ENCODE results near the gene GPBAR1. TPM values are rescaled to one million over a fixed set of nuclear protein-coding genes. Genes with fewer than 3 reads are reported as not detected.

The GPBAR1 gene
- total and polyA plus RNA-seq, 4 donors = 0.42 to 2.7 (median 1.8) TPM

GRCh38 chr2:218234521-218234920 is 26.3 kb upstream of the GPBAR1 start:
- H3K27ac ChIP-seq (ENCODE audit: low read depth in 1 of 2, low read length in 2 of 2) = no peak overlapping the region
- H3K9me3 ChIP-seq (ENCODE audit: control insufficient read depth in 4 of 4, low read length in 3 of 4) = no peaks in the 10 kb centered on the region
- no peak overlapping the region for H3K4me3 ChIP-seq (ENCODE audit: low read depth in 1 of 3, low read length in 3 of 3)
- no peak overlapping the region for H3K9ac ChIP-seq (ENCODE audit: low read depth in 1 of 2, low read length in 2 of 2)
- H3K4me1 ChIP-seq (ENCODE audit: control insufficient read depth in 4 of 4, insufficient read depth in 4 of 4, low read length in 3 of 4) = peaks cover 0 to 5% (median 1%) of the 10 kb centered on the region in 4 donors
- H3K27me3 ChIP-seq (ENCODE audit: control insufficient read depth in 4 of 4, insufficient read depth in 4 of 4, low read length in 3 of 4) = no peaks in the 10 kb centered on the region
- no peak for TF ChIP-seq FOXA2 (IDR thresholded peaks at IDR 0.05)
- TF ChIP-seq GABPA (IDR thresholded peaks at IDR 0.05 in 1 of 2, conservative IDR thresholded peaks at IDR 0.05 in 1 of 2) = no peak
- TF ChIP-seq RAD21 (IDR thresholded peaks at IDR 0.05) = no peak
- TF ChIP-seq TAF1 (conservative IDR thresholded peaks at IDR 0.05) = no peak
- TF ChIP-seq SP1 (IDR thresholded peaks at IDR 0.05) = no peak
- TF ChIP-seq, protein P1, sequence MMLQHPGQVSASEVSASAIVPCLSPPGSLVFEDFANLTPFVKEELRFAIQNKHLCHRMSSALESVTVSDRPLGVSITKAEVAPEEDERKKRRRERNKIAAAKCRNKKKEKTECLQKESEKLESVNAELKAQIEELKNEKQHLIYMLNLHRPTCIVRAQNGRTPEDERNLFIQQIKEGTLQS (IDR thresholded peaks at IDR 0.05) = no peak
- no peak for TF ChIP-seq YY1 (IDR thresholded peaks at IDR 0.05)
- no peak for TF ChIP-seq ZBTB33 (IDR thresholded peaks at IDR 0.05)
- no peak for TF ChIP-seq NR2F2 (IDR thresholded peaks at IDR 0.05)
- no peak for TF ChIP-seq RXRA (IDR thresholded peaks at IDR 0.05)
- no peak for TF ChIP-seq JUND (IDR thresholded peaks at IDR 0.05)
- no peak for TF ChIP-seq HNF4G (IDR thresholded peaks at IDR 0.05)
- WGBS = 58% methylated on average over 3 of the region's 3 CpGs
- peaks cover 9 to 50% (median 41%) of the 10 kb centered on the region in 4 donors for H3K36me3 ChIP-seq (ENCODE audit: control insufficient read depth in 4 of 4, insufficient read depth in 3 of 4, low read depth in 1 of 4, low read length in 3 of 4)
- DNase-seq (ENCODE audit: low spot score) = no peak

DNA sequence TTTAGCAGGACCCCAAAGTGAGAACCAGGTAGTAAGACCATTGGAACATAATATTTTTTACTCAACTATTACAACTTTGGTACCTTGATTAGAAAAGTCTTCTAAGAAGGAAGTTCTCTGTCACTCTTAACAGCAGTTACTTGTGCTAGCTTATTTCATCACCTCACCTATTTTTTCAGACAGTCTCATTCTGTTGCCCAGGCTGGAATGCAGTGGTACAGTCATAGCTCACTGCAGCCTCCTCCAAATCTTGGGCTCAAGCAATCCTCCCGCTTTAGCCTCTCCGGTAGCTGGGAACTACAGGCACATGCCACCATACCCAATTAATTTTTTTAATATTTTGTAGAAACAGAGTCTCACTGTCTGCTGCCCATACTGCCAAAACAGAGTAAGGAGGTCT is 25.8 kb upstream of the GPBAR1 start:
- Histone ChIP-seq H3K36me3 (ENCODE audit: control insufficient read depth in 4 of 4, insufficient read depth in 3 of 4, low read depth in 1 of 4, low read length in 3 of 4) (peaks cover 9 to 49% (median 41%) of the 10 kb centered on the region in 4 donors), H3K27ac (ENCODE audit: low read depth in 1 of 2, low read length in 2 of 2) (no peak overlapping the region), H3K4me3 (ENCODE audit: low read depth in 1 of 3, low read length in 3 of 3) (no peak overlapping the region), H3K4me1 (ENCODE audit: control insufficient read depth in 4 of 4, insufficient read depth in 4 of 4, low read length in 3 of 4) (peaks cover 0 to 5% (median 0%) of the 10 kb centered on the region in 4 donors), H3K9me3 (ENCODE audit: control insufficient read depth in 4 of 4, low read length in 3 of 4) (no peaks in the 10 kb centered on the region), H3K9ac (ENCODE audit: low read depth in 1 of 2, low read length in 2 of 2) (no peak overlapping the region), H3K27me3 (ENCODE audit: control insufficient read depth in 4 of 4, insufficient read depth in 4 of 4, low read length in 3 of 4) (no peaks in the 10 kb centered on the region)
- WGBS = 97% methylated on average over 2 of the region's 2 CpGs
- TF ChIP-seq SP1 (IDR thresholded peaks at IDR 0.05) (no peak), HNF4A (conservative IDR thresholded peaks at IDR 0.05) (no peak), CTCF (IDR thresholded peaks at IDR 0.05; ENCODE audit: low read depth, low read length, missing input control) (no peak), JUND (IDR thresholded peaks at IDR 0.05) (no peak), RAD21 (IDR thresholded peaks at IDR 0.05) (no peak), RXRA (IDR thresholded peaks at IDR 0.05) (no peak), YY1 (IDR thresholded peaks at IDR 0.05) (no peak), GABPA (IDR thresholded peaks at IDR 0.05 in 1 of 2, conservative IDR thresholded peaks at IDR 0.05 in 1 of 2) (no peak), EGR1 (IDR thresholded peaks at IDR 0.05; ENCODE audit: low read depth in 2 of 2) (no peak)
- DNase-seq (ENCODE audit: low spot score) = no peak

GRCh38 chr2:218236829-218237228 is 24.0 kb upstream of the GPBAR1 start:
- H3K36me3 ChIP-seq (ENCODE audit: control insufficient read depth in 4 of 4, insufficient read depth in 3 of 4, low read depth in 1 of 4, low read length in 3 of 4) = peaks cover 5 to 47% (median 38%) of the 10 kb centered on the region in 4 donors
- TF ChIP-seq HNF4A (conservative IDR thresholded peaks at IDR 0.05) (no peak), ZBTB33 (IDR thresholded peaks at IDR 0.05) (no peak), RAD21 (IDR thresholded peaks at IDR 0.05) (no peak), RXRA (IDR thresholded peaks at IDR 0.05) (no peak), FOXA1 (IDR thresholded peaks at IDR 0.05) (no peak), FOXA2 (IDR thresholded peaks at IDR 0.05) (no peak), REST (IDR thresholded peaks at IDR 0.05) (no peak), YY1 (IDR thresholded peaks at IDR 0.05) (no peak), SP1 (IDR thresholded peaks at IDR 0.05) (no peak), GABPA (IDR thresholded peaks at IDR 0.05 in 1 of 2, conservative IDR thresholded peaks at IDR 0.05 in 1 of 2) (no peak), HNF4G (IDR thresholded peaks at IDR 0.05) (no peak)
- TF ChIP-seq, protein P2, sequence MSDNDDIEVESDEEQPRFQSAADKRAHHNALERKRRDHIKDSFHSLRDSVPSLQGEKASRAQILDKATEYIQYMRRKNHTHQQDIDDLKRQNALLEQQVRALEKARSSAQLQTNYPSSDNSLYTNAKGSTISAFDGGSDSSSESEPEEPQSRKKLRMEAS (IDR thresholded peaks at IDR 0.05) = no peak

More at GRCh38 chr2:218236829-218237228, 24.0 kb upstream of the GPBAR1 start:
- no peak for DNase-seq (ENCODE audit: low spot score)
- 93% methylated on average over 4 of the region's 4 CpGs for WGBS
- no peak overlapping the region for H3K27ac ChIP-seq (ENCODE audit: low read depth in 1 of 2, low read length in 2 of 2)
- no peak overlapping the region for H3K4me3 ChIP-seq (ENCODE audit: low read depth in 1 of 3, low read length in 3 of 3)
- H3K27me3 ChIP-seq (ENCODE audit: control insufficient read depth in 4 of 4, insufficient read depth in 4 of 4, low read length in 3 of 4) = no peaks in the 10 kb centered on the region
- H3K4me1 ChIP-seq (ENCODE audit: control insufficient read depth in 4 of 4, insufficient read depth in 4 of 4, low read length in 3 of 4) = no peaks in the 10 kb centered on the region
- H3K9ac ChIP-seq (ENCODE audit: low read depth in 1 of 2, low read length in 2 of 2) = no peak overlapping the region
- H3K9me3 ChIP-seq (ENCODE audit: control insufficient read depth in 4 of 4, low read length in 3 of 4) = no peaks in the 10 kb centered on the region

All from liver (tissue), 9 donors.